ENCODE results near the gene NRXN3. TPM values are rescaled to one million over a fixed set of nuclear protein-coding genes. Genes with fewer than 3 reads are reported as not detected.

The NRXN3 gene
- polyA plus RNA-seq, 1 donor (not counting 4 experiments of a cell fraction or from before 2014, with no cell fraction given), result 0.89 TPM

DNA sequence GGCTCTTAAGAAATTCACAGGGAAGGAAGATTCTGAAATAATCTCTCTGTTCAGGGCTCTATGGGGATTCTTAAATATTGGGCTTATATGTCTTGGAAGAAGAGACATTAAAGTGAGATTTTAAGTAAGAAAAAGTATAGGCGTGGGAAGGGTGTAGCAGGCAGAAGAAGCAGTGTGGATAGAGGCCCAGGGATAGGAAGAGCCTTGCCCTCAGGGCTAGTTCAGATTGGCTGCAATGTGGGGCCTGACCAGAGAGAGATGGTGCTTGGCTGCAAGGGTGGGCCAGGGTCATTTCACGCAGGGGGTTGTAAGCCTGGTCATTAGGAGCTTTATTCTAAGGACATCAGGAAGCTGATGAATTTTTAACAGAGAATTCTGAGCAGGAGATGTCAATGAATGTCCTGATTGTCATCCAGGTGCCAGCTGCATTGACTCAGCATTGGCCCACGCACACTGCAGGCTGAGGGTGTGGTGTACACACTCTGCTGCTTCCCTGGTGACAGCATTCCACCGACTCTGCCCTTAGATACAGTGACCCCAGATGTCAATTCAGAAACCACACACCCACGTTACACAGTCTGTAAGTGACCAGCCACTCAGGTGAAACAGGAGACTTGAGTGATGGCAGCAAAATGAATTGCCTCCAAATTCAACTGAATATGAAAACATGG lies 582.5 kb downstream of the NRXN3 start:
- no peak for FAIRE-seq

DNA sequence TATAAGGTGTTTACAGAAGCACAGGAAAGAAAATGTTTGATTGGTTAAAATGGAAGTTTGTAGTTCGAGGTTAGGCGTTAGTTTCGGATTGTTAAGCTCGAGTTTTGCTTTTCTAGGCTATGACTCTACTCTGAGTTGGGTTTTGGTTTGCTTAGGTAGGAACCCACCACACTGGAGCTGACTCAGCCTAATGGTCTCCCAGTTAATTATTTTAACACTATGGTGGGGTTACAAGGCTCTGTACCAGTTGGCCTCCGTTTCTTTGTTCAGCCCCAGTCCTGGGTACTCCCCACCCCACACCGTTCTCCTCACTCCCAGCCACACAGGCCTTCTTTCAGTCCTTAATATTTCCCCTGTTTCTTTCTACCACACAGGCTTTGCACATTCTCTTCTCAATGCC lies 583.9 kb downstream of the NRXN3 start:
- Histone ChIP-seq H3K4me1 (ENCODE audit: control insufficient read depth, extremely low read depth, insufficient read depth, low read length) (no peaks in the 10 kb centered on the region), H3K4me2 (ENCODE audit: control insufficient read depth, extremely low read depth, insufficient read depth, low read depth, low read length) (no peak overlapping the region)
- dilution Hi-C loops (cut with MboI; ENCODE audit: extremely low pct_ligation_motif_present, low sequenced_read_pairs), result no loop called here

More for the DNA sequence above, 582.5 kb downstream of the NRXN3 start:
- Histone ChIP-seq H3K4me3 (ENCODE audit: control insufficient read depth in 2 of 3, extremely low read depth in 1 of 3, insufficient read depth in 2 of 3, low read depth in 1 of 3, low read length in 3 of 3) (no peak overlapping the region), H3K79me2 (ENCODE audit: control insufficient read depth, insufficient read depth, low read length) (no peaks in the 10 kb centered on the region), H3K27ac (ENCODE audit: control insufficient read depth, insufficient read depth, low read length) (no peak overlapping the region), H3K9me1 (ENCODE audit: control insufficient read depth, extremely low read depth, insufficient read depth, low read length) (no peaks in the 10 kb centered on the region), H3K36me3 (ENCODE audit: control insufficient read depth in 2 of 2, extremely low read depth in 1 of 2, insufficient read depth in 2 of 2, low read length in 2 of 2) (no peaks in the 10 kb centered on the region), H3K27me3 (ENCODE audit: control insufficient read depth, extremely low read depth, insufficient read depth, low read length) (no peaks in the 10 kb centered on the region), H3K9ac (ENCODE audit: control insufficient read depth, extremely low read depth, insufficient read depth, low read length) (no peak overlapping the region), H3K9me3 (ENCODE audit: control insufficient read depth, low read depth, low read length) (no peaks in the 10 kb centered on the region), H4K20me1 (ENCODE audit: control insufficient read depth, extremely low read depth, insufficient read depth, low read length) (peaks cover 2% of the 10 kb centered on the region), H2AFZ (ENCODE audit: control insufficient read depth, low read length) (no peak overlapping the region), H3K4me2 (ENCODE audit: control insufficient read depth, extremely low read depth, insufficient read depth, low read depth, low read length) (no peak overlapping the region), H3K4me1 (ENCODE audit: control insufficient read depth, extremely low read depth, insufficient read depth, low read length) (no peaks in the 10 kb centered on the region)
- no peak for DNase-seq (ENCODE audit: low read depth, low spot score)
- TF ChIP-seq, protein P1, sequence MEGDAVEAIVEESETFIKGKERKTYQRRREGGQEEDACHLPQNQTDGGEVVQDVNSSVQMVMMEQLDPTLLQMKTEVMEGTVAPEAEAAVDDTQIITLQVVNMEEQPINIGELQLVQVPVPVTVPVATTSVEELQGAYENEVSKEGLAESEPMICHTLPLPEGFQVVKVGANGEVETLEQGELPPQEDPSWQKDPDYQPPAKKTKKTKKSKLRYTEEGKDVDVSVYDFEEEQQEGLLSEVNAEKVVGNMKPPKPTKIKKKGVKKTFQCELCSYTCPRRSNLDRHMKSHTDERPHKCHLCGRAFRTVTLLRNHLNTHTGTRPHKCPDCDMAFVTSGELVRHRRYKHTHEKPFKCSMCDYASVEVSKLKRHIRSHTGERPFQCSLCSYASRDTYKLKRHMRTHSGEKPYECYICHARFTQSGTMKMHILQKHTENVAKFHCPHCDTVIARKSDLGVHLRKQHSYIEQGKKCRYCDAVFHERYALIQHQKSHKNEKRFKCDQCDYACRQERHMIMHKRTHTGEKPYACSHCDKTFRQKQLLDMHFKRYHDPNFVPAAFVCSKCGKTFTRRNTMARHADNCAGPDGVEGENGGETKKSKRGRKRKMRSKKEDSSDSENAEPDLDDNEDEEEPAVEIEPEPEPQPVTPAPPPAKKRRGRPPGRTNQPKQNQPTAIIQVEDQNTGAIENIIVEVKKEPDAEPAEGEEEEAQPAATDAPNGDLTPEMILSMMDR (optimal IDR thresholded peaks at IDR 0.05 in 1 of 3, IDR thresholded peaks at IDR 0.05 in 1 of 3, conservative IDR thresholded peaks at IDR 0.05 in 1 of 3; ENCODE audit: extremely low read depth in 1 of 3, insufficient read depth in 2 of 3, low read length in 3 of 3), result no peak
- TF ChIP-seq EZH2 (IDR thresholded peaks at IDR 0.05; ENCODE audit: low read length), result no peak
- dilution Hi-C loops (cut with MboI; ENCODE audit: extremely low pct_ligation_motif_present, low sequenced_read_pairs), result no loop called here

More for the DNA sequence above, 583.9 kb downstream of the NRXN3 start:
- Histone ChIP-seq H3K27me3 (ENCODE audit: control insufficient read depth, extremely low read depth, insufficient read depth, low read length) (no peaks in the 10 kb centered on the region), H3K9me3 (ENCODE audit: control insufficient read depth, low read depth, low read length) (no peaks in the 10 kb centered on the region), H3K9me1 (ENCODE audit: control insufficient read depth, extremely low read depth, insufficient read depth, low read length) (no peaks in the 10 kb centered on the region), H3K79me2 (ENCODE audit: control insufficient read depth, insufficient read depth, low read length) (no peaks in the 10 kb centered on the region), H3K27ac (ENCODE audit: control insufficient read depth, insufficient read depth, low read length) (no peak overlapping the region), H2AFZ (ENCODE audit: control insufficient read depth, low read length) (no peak overlapping the region), H4K20me1 (ENCODE audit: control insufficient read depth, extremely low read depth, insufficient read depth, low read length) (peaks cover 2% of the 10 kb centered on the region), H3K36me3 (ENCODE audit: control insufficient read depth in 2 of 2, extremely low read depth in 1 of 2, insufficient read depth in 2 of 2, low read length in 2 of 2) (no peaks in the 10 kb centered on the region), H3K4me3 (ENCODE audit: control insufficient read depth in 2 of 3, extremely low read depth in 1 of 3, insufficient read depth in 2 of 3, low read depth in 1 of 3, low read length in 3 of 3) (no peak overlapping the region), H3K9ac (ENCODE audit: control insufficient read depth, extremely low read depth, insufficient read depth, low read length) (no peak overlapping the region)
- TF ChIP-seq EZH2 (IDR thresholded peaks at IDR 0.05; ENCODE audit: low read length), result no peak
- TF ChIP-seq, protein P1 (optimal IDR thresholded peaks at IDR 0.05 in 1 of 3, IDR thresholded peaks at IDR 0.05 in 1 of 3, conservative IDR thresholded peaks at IDR 0.05 in 1 of 3; ENCODE audit: extremely low read depth in 1 of 3, insufficient read depth in 2 of 3, low read length in 3 of 3), result no peak
- FAIRE-seq (no peak), DNase-seq (ENCODE audit: low read depth, low spot score) (no peak)
